Esophagus squamous epithelium (tissue), 5 donors: ENCODE measurements around the gene GTF2B. TPM values are rescaled to one million over a fixed set of nuclear protein-coding genes. Genes with fewer than 3 reads are reported as not detected.
A peak's percentile ranks its signal among the peaks of the same experiment; 100 is the strongest.

Source experiments
- DNase-seq: peaks from one replicate; lab custom pipeline; 2025; lab: John Stamatoyannopoulos, UW
- H3K27ac ChIP-seq, 4 donors: fragments of 200-600 bp; sonication (generic); one replicate each; pipeline ENCODE4 v1.5.1; 2016 to 2019; ENCODE audit warnings: mild to moderate bottlenecking in 1 of 4
- H3K27me3 ChIP-seq, 4 donors: fragments of 200-600 bp; sonication (generic); 1 replicate in 3 of 4; 2 replicates in 1 of 4; pipeline versions ENCODE4 v1.5.1 to v1.6.0; 2017 to 2021; ENCODE audit warnings: antibody characterized with exemption in 1 of 4
- H3K36me3 ChIP-seq, 3 donors: fragments of 200-600 bp; sonication (generic); one replicate each; pipeline ENCODE4 v1.5.1; 2016 to 2019
- H3K4me1 ChIP-seq, 3 donors: fragments of 200-600 bp; sonication (generic); one replicate each; pipeline ENCODE4 v1.5.1; 2017 to 2019
- H3K4me3 ChIP-seq, 4 donors: fragments of 200-600 bp; sonication (generic); 1 replicate in 3 of 4; 2 replicates in 1 of 4; pipeline ENCODE4 v1.5.1; 2016 to 2019; ENCODE audit warnings: mild to moderate bottlenecking in 2 of 4, moderate library complexity in 1 of 4
- H3K9me3 ChIP-seq, 3 donors: fragments of 200-600 bp; sonication (generic); one replicate each; pipeline ENCODE4 v1.5.1; 2016 to 2019
- POLR2A ChIP-seq, 4 donors: fragments of 450-650 bp; IDR thresholded peaks; one replicate each; pipeline ENCODE4 v1.6.1; 2017; ENCODE audit warnings: antibody characterized with exemption in 4 of 4, mild to moderate bottlenecking in 4 of 4, moderate library complexity in 3 of 4
- WGBS, 2 donors: methylation state at CpG; one replicate each; pipeline ENCODE4 v1.1.5; 2018; 5-methylcytosine and 5-hydroxymethylcytosine counted together
- intact Hi-C: fragments of 100-400 bp; cut with DNase I; formaldehyde crosslinking; loops from one replicate; pipeline ENCODE4 v1.15.0; 2022
- total RNA-seq, 4 donors: library from RNA; depleted of rRNA; stranded (reverse); fragments of >200 nt; gene quantifications; one replicate each; pipeline ENCODE4 v1.1.0, GENCODE V29; 2016
- TF ChIP-seq, protein P1 (sequence below), 6 experiments: fragments of 450-650 bp in 4 of 6; fragments of 200-600 bp in 2 of 6; sonication (generic) in 2 of 6; IDR thresholded peaks; one replicate each; pipeline ENCODE4 v1.5.1; 2016 to 2019; ENCODE audit warnings: antibody characterized with exemption in 6 of 6, mild to moderate bottlenecking in 4 of 6, moderate library complexity in 4 of 6
- donor health status: DM: yes; HTN: yes; CAD: no.

The GTF2B gene
- total RNA-seq, 4 donors from 2014 or later: 31.2 to 45.1 (median 32.1) TPM

DNA sequence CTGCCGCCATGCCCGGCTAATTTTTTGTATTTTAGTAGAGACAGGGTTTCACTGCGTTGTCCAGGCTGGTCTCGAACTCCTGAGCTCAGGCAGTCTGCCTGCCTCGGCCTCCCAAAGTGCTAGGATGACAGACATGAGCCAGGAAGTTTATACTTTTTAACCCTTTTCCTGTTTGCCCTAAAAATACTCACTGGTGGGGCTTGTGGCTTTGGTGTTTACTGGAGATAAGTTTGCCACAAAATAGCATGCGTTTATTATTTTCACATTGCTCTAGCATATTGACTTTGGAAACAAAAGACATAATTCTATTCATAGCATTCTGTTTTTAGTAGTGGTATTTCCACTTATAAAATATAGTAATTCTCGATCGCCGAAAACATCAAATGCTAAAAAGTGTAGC lies 19.8 kb upstream of the GTF2B start:
- Histone ChIP-seq H3K4me1 (no peaks in the 10 kb centered on the region), H3K27ac (no peak overlapping the region), H3K36me3 (no peaks in the 10 kb centered on the region), H3K27me3 (no peaks in the 10 kb centered on the region), H3K4me3 (no peak overlapping the region), H3K9me3 (no peaks in the 10 kb centered on the region)
- no peak for DNase-seq
- 69 to 83% methylated on average over 6 to 9 of the region's 9 CpGs for WGBS, 2 donors
- TF ChIP-seq, protein P1, sequence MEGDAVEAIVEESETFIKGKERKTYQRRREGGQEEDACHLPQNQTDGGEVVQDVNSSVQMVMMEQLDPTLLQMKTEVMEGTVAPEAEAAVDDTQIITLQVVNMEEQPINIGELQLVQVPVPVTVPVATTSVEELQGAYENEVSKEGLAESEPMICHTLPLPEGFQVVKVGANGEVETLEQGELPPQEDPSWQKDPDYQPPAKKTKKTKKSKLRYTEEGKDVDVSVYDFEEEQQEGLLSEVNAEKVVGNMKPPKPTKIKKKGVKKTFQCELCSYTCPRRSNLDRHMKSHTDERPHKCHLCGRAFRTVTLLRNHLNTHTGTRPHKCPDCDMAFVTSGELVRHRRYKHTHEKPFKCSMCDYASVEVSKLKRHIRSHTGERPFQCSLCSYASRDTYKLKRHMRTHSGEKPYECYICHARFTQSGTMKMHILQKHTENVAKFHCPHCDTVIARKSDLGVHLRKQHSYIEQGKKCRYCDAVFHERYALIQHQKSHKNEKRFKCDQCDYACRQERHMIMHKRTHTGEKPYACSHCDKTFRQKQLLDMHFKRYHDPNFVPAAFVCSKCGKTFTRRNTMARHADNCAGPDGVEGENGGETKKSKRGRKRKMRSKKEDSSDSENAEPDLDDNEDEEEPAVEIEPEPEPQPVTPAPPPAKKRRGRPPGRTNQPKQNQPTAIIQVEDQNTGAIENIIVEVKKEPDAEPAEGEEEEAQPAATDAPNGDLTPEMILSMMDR (IDR thresholded peaks at IDR 0.05): no peak
- no peak for TF ChIP-seq POLR2A (IDR thresholded peaks at IDR 0.05)
- intact Hi-C loops: no loop called here

DNA sequence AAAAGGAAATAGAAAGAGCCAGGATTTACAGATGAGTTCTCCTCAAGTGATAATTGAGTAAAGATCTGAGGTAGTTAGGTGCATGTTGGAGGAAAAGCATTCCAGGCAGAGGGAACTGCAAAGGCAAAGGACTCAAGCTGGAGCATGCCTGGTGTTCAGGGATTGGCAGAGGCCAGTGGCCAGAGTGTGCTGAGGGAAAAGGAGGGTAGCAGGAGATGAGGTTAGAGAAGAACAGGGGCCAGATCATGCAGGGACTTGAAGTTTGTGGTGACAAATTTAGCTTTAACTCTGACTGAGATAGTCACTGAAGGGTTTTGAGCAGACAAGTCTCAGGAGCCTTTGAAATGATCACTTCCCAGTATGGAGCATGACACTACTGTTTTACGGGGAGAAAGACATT lies 19.0 kb upstream of the GTF2B start:
- Histone ChIP-seq H3K36me3 (no peaks in the 10 kb centered on the region), H3K4me1 (no peaks in the 10 kb centered on the region), H3K9me3 (no peaks in the 10 kb centered on the region), H3K27ac (no peak overlapping the region), H3K4me3 (no peak overlapping the region), H3K27me3 (no peaks in the 10 kb centered on the region)
- TF ChIP-seq POLR2A (IDR thresholded peaks at IDR 0.05): no peak
- no peak for DNase-seq
- intact Hi-C loops: no loop called here
- WGBS, 2 donors: 63 to 71% methylated on average over 1 of the region's 1 CpG

DNA sequence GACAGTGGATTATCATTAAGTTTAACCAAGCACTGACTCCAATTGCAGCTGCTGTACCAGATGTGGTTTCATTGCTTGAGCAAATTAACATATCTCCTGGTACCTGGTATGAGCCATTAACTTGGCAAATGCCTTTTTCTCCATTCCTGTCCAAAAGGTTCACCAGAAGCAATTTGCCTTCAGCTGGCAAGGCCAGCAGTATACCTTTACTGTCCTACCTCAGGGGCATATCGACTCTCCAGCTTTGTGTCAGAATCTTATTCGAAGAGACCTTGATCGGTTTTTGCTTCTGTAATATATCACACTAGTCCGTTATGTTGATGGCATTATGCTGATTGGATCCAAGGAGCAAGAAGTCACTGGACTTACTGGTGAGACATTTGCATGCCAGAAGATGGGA lies 9.5 kb upstream of the GTF2B start:
- Histone ChIP-seq H3K4me3 (no peak overlapping the region), H3K27ac (no peak overlapping the region), H3K36me3 (no peaks in the 10 kb centered on the region), H3K27me3 (no peaks in the 10 kb centered on the region), H3K9me3 (no peaks in the 10 kb centered on the region), H3K4me1 (no peaks in the 10 kb centered on the region)
- 83 to 100% methylated on average over 4 of the region's 4 CpGs for WGBS, 2 donors
- TF ChIP-seq, protein P1 (IDR thresholded peaks at IDR 0.05): no peak
- no peak for TF ChIP-seq POLR2A (IDR thresholded peaks at IDR 0.05)
- intact Hi-C loops: no loop called here
- no peak for DNase-seq

DNA sequence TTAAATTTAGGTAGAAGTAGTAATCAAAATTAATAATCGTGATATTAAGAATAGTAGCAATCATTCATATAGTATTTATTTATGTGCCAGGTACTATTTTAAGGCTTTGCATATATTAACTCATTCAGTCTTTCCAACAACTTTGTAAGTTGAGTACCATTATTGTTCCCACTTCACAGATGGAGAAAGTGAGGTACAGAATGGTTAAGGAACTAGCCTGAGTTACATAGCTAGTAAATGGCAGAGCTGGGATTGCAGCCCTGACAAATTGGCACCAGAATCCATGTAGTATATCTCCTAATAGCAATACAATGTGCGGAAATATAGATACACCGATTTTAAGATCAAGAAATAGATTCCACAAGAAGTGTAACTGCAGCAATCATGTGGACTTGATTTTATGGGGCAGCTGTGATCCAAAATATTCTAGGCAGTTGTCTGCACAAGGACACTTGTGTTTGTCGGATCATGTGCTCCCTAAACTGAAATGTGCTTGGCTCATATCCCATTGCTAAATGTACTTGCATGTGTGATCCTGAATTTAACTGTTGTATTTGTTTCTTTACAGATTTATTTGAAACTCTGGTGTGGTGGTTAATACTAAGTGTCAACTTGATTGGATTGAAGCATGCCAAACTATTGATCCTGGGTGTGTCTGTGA lies 5.8 kb upstream of the GTF2B start:
- TF ChIP-seq, protein P1 (IDR thresholded peaks at IDR 0.05): no peak
- TF ChIP-seq POLR2A (IDR thresholded peaks at IDR 0.05): no peak
- no peaks in the 10 kb centered on the region for H3K9me3 ChIP-seq
- H3K27me3 ChIP-seq: no peaks in the 10 kb centered on the region
- 73 to 79% methylated on average over 4 of the region's 4 CpGs for WGBS, 2 donors
- H3K4me1 ChIP-seq: peaks cover 0 to 4% (median 2%) of the 10 kb centered on the region in 3 donors
- no peak for DNase-seq
- no peak overlapping the region for H3K27ac ChIP-seq
- intact Hi-C loops: no loop called here
- H3K36me3 ChIP-seq: no peaks in the 10 kb centered on the region
- H3K4me3 ChIP-seq: no peak overlapping the region

DNA sequence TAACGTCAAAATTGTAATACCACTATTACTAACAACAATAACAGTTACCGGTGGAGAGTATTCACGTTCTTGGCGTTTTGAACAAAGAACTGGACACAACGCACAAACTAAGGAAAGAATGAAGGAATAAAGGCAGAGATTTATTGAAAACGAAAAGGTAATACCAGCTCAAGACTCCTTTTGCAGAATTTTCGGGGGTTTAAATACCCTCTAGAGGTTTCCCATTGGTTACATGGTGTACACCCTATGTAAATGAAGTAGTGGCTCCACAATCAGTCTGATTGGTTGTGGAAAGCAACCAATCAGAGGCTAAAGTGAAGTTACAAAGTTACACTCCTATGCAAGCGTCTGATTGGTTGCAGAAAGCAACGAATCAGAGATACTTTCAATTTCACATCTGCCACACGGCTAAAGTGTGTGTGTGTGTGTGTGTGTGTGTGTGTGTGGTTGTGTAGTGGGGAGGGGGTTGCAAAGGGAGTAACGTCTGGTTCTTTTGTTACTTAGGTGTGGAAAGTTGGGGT lies 1.1 kb upstream of the GTF2B start:
- TF ChIP-seq POLR2A (IDR thresholded peaks at IDR 0.05): no peak
- TF ChIP-seq, protein P1 (IDR thresholded peaks at IDR 0.05): no peak
- Histone ChIP-seq H3K27me3 (no peaks in the 10 kb centered on the region), H3K4me3 (peak overlapping the region; percentile 3 to 100 (median 88)), H3K36me3 (peaks cover 0 to 5% (median 0%) of the 10 kb centered on the region in 3 donors), H3K4me1 (peaks cover 16 to 38% (median 21%) of the 10 kb centered on the region in 3 donors), H3K27ac (peak overlapping the region in 2 of 4 donors; percentile 96 to 99), H3K9me3 (no peaks in the 10 kb centered on the region)
- no peak for DNase-seq
- WGBS, 2 donors: 48 to 71% methylated on average over 11 of the region's 11 CpGs
- intact Hi-C loops: no loop called here
